Measurements from ENCODE around the gene ZNF780A. TPM values are rescaled to one million over a fixed set of nuclear protein-coding genes. Genes with fewer than 3 reads are reported as not detected.

Gene ZNF780A
- total and polyA plus RNA-seq, 11 donors, result 3.9 to 17.5 (median 11.0) TPM

DNA sequence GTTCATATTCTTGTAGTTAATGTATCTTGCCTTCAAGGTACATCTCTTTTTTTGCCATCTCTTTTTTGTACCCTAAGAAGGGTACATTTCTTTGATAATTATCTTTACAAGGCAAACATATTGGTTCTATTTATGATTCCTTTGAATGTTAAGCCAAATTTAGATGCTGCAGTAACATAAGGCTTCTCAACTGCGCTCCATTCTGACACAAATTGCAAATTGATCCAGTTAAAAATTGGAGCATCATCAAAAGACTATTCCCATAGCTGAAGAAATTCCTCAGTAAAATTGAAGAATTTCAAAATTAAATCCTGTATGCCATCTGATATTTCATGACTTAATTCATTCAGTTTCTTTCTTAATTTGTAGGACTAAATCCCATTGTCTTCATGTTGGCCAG, 2.7 kb upstream of the ZNF780A start:
- H3K9me3 ChIP-seq, result peaks cover 0 to 2% (median 0%) of the 10 kb centered on the region in 12 donors
- no peak overlapping the region for H3K4me3 ChIP-seq
- 88 to 98% (median 89%) methylated on average over 1 of the region's 1 CpG for WGBS, 4 donors
- peaks cover 0 to 18% (median 0%) of the 10 kb centered on the region in 9 donors for H3K27me3 ChIP-seq
- H3K36me3 ChIP-seq, result no peaks in the 10 kb centered on the region
- H3K4me1 ChIP-seq, result peaks cover 0 to 24% (median 14%) of the 10 kb centered on the region in 12 donors
- TF ChIP-seq, protein P1, sequence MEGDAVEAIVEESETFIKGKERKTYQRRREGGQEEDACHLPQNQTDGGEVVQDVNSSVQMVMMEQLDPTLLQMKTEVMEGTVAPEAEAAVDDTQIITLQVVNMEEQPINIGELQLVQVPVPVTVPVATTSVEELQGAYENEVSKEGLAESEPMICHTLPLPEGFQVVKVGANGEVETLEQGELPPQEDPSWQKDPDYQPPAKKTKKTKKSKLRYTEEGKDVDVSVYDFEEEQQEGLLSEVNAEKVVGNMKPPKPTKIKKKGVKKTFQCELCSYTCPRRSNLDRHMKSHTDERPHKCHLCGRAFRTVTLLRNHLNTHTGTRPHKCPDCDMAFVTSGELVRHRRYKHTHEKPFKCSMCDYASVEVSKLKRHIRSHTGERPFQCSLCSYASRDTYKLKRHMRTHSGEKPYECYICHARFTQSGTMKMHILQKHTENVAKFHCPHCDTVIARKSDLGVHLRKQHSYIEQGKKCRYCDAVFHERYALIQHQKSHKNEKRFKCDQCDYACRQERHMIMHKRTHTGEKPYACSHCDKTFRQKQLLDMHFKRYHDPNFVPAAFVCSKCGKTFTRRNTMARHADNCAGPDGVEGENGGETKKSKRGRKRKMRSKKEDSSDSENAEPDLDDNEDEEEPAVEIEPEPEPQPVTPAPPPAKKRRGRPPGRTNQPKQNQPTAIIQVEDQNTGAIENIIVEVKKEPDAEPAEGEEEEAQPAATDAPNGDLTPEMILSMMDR (IDR thresholded peaks at IDR 0.05), result no peak
- no peak for TF ChIP-seq POLR2A (IDR thresholded peaks at IDR 0.05)
- DNase-seq, result no peak
- no peak overlapping the region for H3K27ac ChIP-seq
- intact Hi-C loops (cut with DNase I), result no loop called here
- no peak for ATAC-seq

DNA sequence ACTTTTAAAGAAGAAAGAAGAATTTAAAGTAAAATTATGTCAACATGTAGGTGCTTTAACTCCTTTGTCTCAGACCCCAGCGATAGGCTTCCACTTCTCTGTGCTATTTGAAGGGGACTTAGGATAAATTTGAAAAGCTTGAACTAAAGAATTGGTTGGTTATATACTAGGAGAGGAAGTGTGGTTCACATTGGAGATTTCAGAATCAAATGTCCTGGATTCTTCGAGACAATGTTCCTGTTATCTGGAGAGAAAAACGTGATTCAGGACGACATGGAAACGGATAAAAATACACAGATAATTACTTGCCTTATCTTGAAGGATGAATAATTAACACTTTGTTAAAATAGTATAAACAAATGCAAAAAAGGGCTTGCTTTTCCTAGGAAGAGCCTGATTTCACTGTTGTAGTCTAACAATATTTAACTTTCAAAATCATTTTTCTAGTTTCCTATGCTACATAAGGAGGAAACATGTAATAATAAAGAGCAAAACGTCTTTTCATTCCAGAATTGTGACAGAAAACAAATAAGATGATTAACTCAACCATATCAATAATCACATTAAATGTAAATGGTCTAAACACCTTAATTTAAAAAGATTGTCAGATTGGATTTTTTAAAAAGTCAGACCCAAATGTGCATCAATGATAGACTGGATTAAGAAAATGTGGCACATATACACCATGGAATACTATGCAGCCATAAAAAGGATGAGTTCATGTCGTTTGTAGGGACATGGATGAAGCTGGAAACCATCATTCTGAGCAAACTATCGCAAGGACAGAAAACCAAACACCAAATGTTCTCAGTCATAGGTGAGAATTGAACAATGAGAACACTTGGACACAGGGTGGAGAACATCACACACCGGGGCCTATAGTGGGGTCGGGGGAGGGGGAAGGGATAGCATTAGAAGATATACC, 724 bp upstream of the ZNF780A start:
- ATAC-seq (no peak), DNase-seq (no peak)
- intact Hi-C loops (cut with DNase I), result loop anchor here in 1 of 10 donors (2.0 kb wide), 1 partner anchor 121 kb away; the partner anchor contains the start of gene PSMC4
- TF ChIP-seq POLR2A (IDR thresholded peaks at IDR 0.05), result no peak
- TF ChIP-seq, protein P1 (IDR thresholded peaks at IDR 0.05), result no peak
- Histone ChIP-seq H3K9me3 (peaks cover 0 to 11% (median 0%) of the 10 kb centered on the region in 12 donors), H3K36me3 (no peaks in the 10 kb centered on the region), H3K27me3 (peaks cover 0 to 11% (median 0%) of the 10 kb centered on the region in 9 donors), H3K4me3 (peak overlapping the region; percentile 58 to 91 (median 82)), H3K27ac (peak overlapping the region; percentile 70 to 97 (median 94)), H3K4me1 (peaks cover 0 to 27% (median 14%) of the 10 kb centered on the region in 12 donors)
- 42 to 45% (median 43%) methylated on average over 10 of the region's 10 CpGs for WGBS, 4 donors

DNA sequence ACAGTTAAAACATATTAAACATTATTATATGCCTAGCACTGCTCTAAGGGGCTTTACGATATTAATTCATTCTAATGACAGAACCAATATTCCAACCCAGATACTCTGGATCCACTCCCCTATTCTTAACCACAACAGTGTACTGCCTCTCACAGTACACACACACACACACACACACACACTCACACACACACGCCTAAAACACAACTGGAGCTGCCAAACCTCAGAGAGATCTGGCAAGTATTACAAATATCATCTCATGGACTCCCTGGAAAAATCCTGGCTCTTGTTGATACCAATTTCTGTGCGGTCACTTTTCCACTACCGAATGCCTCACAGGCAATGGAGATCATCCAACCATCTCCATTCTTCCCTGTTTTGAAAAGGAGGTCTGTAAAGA, 1.3 kb downstream of the ZNF780A start:
- peak in 3 of 5 donors; percentile 17 to 40 (median 25) for DNase-seq
- intact Hi-C loops (cut with DNase I), result no loop called here
- peak in 3 of 4 donors; percentile 34 to 39 (median 36) for ATAC-seq
- peak overlapping the region in 10 of 12 donors; percentile 88 to 97 (median 94) for H3K27ac ChIP-seq
- H3K9me3 ChIP-seq, result peaks cover 0 to 11% (median 0%) of the 10 kb centered on the region in 12 donors
- 46 to 56% (median 52%) methylated on average over 4 of the region's 4 CpGs for WGBS, 4 donors
- H3K4me1 ChIP-seq, result peaks cover 0 to 27% (median 14%) of the 10 kb centered on the region in 12 donors
- peak overlapping the region in 11 of 12 donors; percentile 73 to 91 (median 82) for H3K4me3 ChIP-seq
- TF ChIP-seq, protein P1 (IDR thresholded peaks at IDR 0.05), result no peak
- no peak for TF ChIP-seq POLR2A (IDR thresholded peaks at IDR 0.05)
- no peaks in the 10 kb centered on the region for H3K27me3 ChIP-seq
- H3K36me3 ChIP-seq, result peaks cover 0 to 7% (median under 1%) of the 10 kb centered on the region in 9 donors
